HG03521 (cell line): Measurements from ENCODE around the gene RNASEH2B.

Experiments used
- ATAC-seq: cut with Tn5 transposase; IDR thresholded peaks from one replicate; pipeline ENCODE4 v1.9.1; 2021; ENCODE audit warnings: mild to moderate bottlenecking, moderate library complexity; ENCODE audit not compliant: unreplicated experiment

The RNASEH2B gene

DNA sequence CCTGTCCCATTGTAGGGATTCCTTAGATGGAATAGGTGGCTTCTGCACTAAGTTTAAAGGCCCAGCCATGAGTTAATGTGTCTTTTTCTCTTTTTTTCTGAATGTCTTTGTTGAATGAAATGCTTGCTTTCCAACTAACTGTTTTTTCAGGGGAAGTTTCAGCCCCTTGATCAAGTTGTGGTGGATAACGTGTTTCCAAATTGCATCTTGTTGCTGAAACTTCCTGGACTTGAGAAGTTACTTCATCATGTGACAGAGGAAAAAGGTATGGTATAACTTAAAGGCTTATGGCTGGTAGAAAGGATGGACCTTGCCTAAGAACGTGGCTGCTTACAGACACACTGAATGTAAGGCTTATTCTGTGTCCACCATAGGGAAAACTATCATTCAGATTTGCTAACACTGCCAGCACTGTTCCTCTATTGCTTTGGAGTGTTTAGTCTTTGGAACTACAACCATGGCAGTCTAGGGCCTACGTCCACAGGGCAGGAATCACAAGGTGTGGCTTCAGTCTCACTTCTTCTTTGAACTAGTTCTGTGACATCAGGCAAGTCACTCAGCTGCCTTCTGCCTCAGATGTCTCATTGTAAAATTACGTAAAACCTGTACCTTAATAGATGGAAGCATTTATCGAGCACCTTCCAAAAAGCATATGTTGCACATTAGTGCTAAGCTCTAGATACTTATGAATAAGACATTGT, 25.3 kb downstream of the RNASEH2B start:
- no peak for ATAC-seq

DNA sequence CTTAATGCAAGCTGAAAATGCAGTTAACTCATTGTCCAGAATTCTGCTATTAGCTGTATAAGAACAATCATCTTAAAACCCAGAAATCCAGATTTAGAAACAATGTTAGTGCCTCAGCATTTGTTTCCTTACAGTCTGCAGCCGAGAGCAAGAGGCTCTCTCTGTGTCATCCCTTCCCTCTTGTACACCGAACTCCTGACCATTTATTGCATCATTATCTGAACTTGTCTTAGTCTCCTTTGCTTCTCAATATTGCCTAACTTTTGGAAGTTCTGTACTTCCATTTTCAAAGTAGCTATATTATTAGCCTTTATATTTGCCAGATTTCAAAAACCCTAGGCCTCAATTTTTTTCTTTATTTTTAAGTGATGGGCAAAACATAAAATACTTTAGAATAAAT, 27.1 kb downstream of the RNASEH2B start:
- ATAC-seq, result no peak

DNA sequence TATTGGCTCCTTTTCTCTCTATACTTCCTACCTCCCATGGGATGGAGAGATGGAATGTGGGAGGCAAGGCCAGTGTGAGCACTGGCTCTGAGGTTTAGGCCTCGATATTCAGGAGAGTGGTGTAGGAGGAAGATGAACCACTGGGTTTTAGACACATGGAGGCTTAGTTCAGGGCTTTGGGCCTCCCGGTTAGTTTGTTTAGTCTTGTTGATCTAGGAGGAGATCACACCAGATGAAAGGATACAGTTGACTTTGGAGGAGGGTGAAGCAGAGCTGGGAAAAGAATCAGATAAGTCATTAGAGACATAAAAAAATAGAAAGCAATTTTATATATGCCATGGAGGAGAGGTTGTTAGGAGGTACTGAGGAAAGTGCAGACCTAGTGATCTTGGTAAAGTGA, 30.9 kb downstream of the RNASEH2B start:
- ATAC-seq, result no peak

DNA sequence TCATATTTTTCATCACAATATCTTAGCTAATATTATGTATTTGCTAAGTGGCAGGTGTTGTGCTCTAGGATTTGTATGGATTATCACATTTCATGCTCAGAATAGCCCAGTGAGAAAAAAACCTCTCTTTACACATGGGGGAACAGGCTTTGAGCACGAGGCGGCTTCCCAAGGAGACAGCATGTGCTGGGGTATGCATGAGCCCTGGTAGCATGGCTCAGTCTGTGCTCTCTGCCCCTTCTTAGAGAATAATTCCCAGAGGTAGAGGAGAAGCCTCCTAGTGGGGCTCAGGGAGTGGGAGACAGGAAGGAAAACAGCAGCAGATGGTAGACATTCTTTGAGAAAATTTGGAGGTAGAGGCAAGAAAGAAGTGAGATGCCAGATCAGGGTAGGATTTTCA, 31.6 kb downstream of the RNASEH2B start:
- no peak for ATAC-seq

DNA sequence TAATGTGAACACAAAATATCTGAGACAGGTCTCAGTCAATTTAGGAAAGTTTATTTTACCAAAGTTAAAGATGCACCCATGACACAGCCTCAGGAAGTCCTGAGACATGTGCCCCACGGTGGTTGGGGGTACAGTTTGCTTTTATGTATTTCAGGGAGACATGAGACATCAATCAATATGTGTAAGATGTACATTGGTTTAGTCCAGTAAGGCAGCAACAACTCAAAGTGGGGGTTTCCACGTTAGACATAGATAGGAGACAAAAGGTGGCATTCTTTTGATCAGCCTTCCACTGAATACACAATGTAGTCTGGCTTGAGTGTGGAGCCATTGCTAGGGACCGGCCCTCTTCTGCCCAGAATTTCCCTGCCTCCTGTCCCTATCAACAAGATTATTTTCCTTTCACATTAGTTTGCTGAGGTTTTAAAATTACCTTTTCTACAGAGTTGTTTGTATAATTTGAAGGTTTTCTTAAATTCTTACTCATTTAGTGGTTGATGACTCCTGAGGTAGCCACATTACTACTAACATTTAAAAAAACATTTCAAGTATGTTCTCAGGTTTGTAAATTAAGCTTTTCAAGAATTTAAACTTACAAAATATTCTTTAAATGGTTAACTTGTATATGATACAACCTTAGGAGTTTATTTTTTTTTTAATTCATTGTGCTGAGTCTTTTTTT, 33.2 kb downstream of the RNASEH2B start:
- ATAC-seq, result no peak

DNA sequence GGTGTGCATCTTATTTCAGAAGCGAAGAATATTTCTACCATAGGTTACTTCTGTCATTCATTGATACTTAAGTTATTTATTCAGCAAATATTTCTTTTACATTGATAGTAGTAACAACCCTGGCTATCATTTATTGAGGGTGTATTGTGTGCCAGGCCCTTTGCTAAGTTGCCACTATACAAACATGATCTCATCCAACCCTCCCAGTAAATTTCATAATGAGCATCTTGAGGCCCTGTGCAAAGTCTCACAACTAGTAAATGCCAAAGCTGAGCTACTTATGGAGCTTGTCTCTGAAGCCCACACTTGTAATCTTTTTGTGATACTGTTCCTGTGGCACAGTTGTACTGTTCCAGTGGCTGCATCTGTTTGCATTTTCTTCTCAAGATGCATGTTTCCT, 36.1 kb downstream of the RNASEH2B start:
- no peak for ATAC-seq

DNA sequence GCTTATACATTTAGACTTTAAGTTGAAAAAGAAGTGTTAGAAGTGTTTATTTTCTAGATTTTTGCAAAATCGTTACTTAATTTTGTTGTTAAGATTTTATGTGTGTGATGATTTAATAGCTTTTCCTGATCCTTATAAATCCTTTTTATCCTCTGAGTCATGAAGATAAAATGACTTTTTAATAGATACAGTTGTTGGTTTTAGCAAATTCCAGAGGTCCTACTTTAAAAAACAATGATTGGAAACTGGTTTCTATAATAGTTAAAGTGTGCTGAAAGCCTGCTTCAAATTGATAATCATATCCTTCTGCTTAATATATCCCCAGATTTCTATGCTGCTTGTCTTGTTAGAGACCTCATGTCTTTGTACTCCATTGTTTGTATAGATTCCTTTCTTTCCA, 39.0 kb downstream of the RNASEH2B start:
- no peak for ATAC-seq

DNA sequence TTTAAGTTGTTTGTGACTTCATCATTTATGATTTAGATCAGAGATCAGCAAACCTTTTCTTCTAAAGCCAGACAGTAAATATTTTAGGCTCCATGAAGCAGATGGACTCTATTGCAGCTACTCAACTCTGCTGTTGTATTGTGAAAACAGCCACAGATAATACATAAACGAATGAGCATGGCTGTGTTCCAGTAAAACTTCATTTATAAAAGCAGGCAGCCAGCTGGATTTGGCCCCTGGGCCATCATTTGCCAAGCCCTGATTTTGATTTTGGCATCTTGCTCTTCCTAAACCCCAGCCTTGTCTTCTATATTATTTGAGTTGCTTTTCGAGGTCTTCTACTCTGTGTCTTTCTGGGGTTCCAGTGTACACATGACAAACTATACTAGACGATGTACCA, 41.3 kb downstream of the RNASEH2B start:
- ATAC-seq, result no peak

DNA sequence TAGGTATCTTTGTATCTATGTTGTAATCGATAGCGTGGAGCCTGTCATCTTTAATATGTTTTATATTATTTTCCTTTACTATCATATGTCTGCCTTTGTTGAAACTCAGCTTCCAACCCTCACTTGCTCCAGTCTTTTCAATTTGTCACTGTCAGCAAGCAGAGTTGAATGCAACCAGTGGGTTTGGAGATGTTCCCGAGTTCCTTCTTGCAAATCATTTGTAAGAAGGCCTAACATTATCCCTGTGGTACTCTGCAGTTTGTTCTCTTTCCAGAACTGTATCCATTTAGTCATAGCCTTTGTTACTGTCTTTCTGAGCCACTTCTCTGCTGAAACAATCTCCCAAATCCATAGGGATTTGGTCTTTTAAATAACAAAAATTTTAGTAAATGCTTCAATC, 41.8 kb downstream of the RNASEH2B start:
- ATAC-seq, result no peak

DNA sequence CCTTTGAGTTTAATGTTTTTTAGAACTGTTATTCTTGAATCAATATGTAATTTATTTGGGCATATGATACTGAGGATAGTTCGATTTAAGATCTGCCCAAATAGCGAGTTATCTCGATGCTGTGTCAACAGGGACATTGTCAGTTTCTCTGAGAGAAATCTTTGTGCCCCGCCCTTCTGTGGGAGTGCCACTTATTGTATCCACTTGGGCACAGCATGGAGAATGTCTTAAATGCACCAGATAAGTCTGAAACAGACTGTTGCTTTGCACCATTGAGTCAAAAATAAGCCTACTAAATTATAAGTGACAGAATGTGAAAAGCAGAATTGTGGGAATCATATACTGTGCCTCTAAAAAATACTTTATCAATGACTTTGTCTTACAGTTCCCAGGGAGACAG, 45.6 kb downstream of the RNASEH2B start:
- ATAC-seq, result no peak

DNA sequence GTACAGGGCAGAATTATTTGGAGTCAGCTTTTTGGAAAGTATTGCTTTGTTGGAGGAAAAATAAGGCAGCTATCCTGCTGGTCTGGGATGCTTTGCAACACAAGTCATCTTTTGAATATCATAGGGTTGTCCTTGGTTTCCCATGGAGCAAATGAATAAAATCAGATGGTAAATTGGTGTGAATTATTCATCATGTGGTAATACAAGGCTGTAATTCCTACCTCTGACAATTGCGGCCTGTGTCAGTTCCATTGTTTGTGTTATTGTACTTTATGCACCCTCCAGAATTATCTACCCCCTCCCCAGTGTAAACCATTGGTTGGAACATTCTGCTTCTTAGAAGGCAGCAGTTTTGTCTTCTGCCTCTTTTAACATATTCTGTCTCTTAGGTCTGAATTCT, 46.2 kb downstream of the RNASEH2B start:
- no peak for ATAC-seq

DNA sequence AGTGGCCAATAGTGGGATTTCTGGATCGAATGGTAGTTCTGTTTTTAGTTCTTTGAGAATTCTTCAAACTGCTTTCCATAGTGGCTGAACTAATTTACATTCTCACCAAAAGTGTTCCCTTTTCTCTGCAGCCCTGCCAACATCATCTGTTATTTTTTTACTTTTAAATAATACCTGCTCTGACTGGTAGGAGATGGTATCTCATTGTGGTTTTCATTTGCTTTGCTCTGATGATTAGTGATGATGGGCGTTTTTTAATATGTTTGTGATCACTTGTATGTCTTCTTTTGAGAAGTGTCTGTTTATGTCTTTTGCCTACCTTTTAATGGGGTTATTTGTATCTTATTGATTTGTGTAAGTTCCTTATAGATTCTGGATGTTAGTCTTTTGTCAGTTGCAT, 48.0 kb downstream of the RNASEH2B start:
- no peak for ATAC-seq

DNA sequence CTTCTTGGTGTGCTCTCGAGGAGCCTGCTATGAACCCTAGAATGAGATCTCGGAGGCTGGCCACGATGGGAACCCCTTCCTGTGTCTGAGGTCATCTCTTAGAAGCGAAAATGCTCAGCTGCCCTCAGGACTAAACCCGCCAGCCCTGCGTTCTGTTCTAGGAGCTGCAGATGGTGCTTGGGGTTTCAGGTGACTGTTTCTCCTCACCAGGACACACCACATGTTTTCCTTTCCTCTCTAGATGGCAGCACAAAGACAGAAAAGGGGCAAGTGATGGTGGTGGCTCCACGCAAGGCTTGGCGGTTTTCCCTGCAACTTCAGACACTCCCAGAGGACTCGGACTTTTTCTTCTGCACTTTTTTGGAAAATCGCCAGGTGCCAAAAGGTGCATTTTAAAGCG, 60.1 kb downstream of the RNASEH2B start:
- no peak for ATAC-seq

DNA sequence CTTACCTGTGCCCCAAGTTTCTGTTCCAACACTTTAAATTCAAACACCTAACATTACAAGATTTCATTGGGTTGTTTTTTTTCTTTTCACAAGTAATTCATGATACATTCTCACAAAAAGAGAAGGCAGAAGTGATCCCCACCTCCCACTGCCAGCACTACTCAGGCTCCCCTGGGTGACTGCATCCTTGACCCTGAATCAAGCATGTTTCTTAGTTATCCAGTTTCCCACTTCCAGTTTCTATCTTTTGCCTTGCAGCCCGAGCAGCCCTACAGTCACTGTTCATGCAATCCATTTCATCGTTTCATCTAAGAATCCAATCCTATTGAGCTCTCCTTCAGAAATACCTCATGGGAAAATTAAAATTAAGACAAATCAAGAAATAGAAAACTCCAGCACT, 61.4 kb downstream of the RNASEH2B start:
- no peak for ATAC-seq

DNA sequence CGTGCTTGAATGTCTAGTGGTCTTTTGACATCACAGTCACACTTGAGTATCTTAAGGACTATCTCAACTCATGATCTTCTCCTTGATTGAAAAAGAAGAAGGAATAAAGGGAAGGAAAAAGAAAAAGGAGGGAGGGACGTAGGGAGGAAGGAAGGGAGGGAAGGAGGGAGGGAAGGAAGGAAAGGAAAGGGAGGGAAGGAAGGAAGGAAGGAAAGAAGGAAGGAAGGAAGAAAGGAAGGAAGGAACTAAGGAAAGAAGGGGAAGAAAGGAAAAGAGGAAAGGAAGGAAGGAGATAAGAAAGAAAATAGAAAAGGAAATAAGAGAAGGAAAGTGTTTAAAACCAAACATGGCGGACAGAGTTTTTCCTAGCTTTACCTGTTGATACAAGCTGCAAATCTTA, 64.7 kb downstream of the RNASEH2B start:
- ATAC-seq, result no peak

DNA sequence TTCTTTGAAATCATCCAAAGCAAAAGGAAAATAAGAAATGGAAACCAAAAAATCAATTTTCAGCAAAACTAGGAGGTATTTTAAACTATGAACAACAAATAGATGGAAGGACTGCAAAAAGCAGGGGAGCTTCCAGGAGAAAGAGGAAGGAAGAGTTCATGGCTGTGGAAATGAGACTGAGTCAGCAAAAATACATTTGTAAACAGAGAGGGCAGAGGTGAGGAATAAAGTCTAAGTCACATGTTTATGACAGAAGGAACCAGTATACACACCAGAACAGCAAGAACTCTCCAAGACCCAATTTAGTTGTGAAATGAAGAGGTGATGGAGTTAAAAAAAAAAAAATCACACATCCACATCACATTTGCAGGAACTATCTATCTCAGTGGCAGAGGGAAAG, 69.6 kb downstream of the RNASEH2B start:
- no peak for ATAC-seq

DNA sequence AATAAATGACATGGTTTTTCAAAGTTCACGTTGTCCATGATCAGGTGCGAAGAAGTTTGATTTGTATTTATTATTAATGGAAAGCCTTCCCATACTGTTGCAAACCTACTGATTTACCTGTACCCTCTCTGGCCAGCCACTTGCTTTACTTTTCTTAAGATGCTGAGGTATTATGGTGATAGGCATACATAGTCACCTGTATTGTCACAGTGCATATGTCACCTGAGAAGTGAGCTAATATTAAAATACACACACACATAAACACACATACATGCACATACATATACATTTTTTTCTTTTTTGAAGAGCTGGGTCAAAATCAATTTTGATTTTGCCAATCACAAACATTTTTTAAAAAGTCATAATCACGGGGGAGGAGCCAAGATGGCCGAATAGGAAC, 72.1 kb downstream of the RNASEH2B start:
- ATAC-seq, result no peak

DNA sequence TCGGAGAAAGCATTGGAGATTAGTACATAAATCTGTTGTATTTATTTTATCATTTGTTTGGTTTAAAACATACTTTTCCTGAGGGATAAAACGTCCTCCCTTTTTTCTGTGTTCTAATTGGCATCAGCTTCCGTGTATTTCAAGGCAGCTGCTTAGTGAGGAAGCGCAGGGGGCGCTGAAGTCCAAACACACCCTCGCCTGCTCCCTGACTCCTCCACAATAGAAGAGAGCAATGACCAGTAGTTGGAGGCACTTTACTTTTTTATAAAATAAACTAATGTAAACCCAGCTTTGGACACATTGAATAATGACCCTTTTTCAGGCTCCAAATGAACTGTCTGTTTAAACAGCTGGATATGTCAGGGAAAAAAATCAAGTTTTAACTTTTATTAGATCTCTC, 79.9 kb downstream of the RNASEH2B start:
- ATAC-seq, result no peak

DNA sequence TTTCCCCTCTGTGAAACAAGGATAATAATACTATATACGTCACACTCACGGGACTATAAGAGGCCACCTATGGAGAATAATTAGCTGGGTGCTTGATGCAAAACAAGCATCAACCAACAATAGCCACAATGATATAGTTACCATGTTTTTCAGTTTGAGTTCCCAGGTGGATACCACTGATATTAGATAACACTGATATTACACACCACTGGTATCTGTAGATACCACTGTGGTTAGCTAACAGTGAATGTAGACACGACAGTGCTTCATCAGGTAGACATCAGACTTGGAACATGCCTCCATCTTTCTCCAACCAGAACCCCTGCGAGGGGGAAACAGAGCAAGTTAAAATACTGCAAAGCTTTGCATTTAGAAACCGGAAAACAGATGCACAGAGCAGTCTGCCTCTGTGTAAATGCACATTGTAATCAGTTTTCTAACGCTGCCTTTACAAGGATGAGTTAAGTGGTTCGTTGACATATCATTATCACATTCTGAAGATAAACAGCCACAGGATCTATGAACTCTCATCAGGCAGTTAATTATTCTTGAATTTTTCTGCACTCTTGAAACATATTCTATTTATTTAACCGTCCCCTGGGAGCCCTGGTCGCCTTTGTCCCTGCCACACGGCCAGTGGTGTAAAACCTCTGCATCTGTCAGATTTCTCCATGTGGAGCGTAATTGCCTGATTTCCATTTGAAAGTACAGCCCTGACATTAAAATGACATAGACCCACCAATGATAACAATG, 80.7 kb downstream of the RNASEH2B start:
- no peak for ATAC-seq

DNA sequence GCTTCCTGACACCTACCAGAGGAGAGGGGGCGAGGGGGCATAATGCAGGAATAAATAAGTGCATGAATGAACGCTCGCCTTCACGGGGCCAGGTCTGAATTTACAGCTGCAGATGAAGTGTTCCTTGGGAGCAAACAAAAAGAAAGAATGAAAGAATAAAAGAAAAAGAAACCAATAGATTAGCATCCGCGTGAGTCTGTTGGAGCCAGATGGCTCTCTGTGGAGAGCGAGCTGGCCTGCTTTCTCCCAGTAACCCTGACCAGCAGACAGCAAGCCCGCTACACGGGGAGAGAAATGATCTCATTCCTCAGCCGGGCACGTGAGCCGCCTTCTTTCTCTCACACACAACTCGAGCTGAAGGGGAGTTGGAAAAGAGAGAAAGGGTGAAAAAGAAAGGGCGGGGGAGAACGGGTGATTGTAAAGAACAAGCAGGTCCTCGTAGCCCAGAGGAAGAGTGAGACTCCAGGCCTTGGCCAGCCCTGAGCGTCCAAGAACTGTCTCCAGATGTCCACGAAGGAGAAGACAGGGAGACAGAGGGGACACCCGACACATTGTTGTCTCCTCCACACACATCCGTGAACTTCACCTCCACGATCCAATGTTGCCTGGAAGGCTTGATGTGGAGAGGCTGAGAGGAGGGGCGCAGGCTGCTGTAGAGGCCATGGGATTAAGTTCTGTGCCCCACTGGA, 81.4 kb downstream of the RNASEH2B start:
- no peak for ATAC-seq
